GM12878 (cell line): ENCODE results near the gene BICRA. TPM values are rescaled to one million over a fixed set of nuclear protein-coding genes. Genes with fewer than 3 reads are reported as not detected.

Experiments used
- ATAC-seq: fragments of 200-7000 bp; cut with Tn5 transposase; 3 replicates; pipeline ENCODE4 v1.9.1; 2020; ENCODE audit warnings: mild to moderate bottlenecking, moderate library complexity
- BruUV-seq: library from RNA; stranded (reverse); fragments of 400-500 nt; replicated peaks from 2 replicates; lab custom pipeline; 2021; lab: Mats Ljungman, UMichigan
- CTCF ChIA-PET: fragments of 300-600 bp; sonication (Branson Sonifier 250); formaldehyde crosslinking; extraction: SDS; loops from one replicate; lab custom pipeline; 2021; ENCODE audit warnings: inconsistent platforms; lab: Yijun Ruan, JAX
- POLR2A ChIA-PET: fragments of 350-600 bp; formaldehyde crosslinking; extraction: SDS; loops from one replicate; lab custom pipeline; 2021; ENCODE audit warnings: inconsistent platforms; lab: Charles Lee
- RAD21 ChIA-PET: fragments of 300-600 bp; sonication (Branson Sonifier 250); formaldehyde crosslinking; loops from one replicate; lab custom pipeline; 2023; ENCODE audit warnings: antibody characterized with exemption; ENCODE audit not compliant: unreplicated experiment; lab: Charles Lee
- SMC1A ChIA-PET: fragments of 300-600 bp; sonication (Branson Sonifier 250); formaldehyde crosslinking; loops from one replicate; lab custom pipeline; 2023; ENCODE audit not compliant: unreplicated experiment, uncharacterized antibody; lab: Charles Lee
- DNase-seq: peaks from one replicate; pipeline ENCODE4 v3.0.0-alpha.2; 2011; ENCODE audit warnings: low read depth, low spot score
- FAIRE-seq: peaks from 3 replicates; lab custom pipeline; 2011; peaks lifted over from hg19 to GRCh38; lab: Jason Lieb, UNC
- H2AFZ ChIP-seq: 2 replicates; pipeline ENCODE4 v1.6.0; 2011; ENCODE audit warnings: low read depth, low read length, control low read depth; ENCODE audit not compliant: control insufficient read depth
- H3K27ac ChIP-seq: 2 replicates; pipeline ENCODE4 v1.5.1; 2011; ENCODE audit warnings: control low read depth; ENCODE audit not compliant: control insufficient read depth, insufficient read depth
- H3K27me3 ChIP-seq, 2 experiments: replicated peaks in 1 of 2; 2 replicates each; pipeline versions ENCODE4 v1.6.0 to v1.6.1; 2011; ENCODE audit warnings: low read length in 1 of 2; ENCODE audit not compliant: control insufficient read depth in 2 of 2, insufficient read depth in 2 of 2
- H3K36me3 ChIP-seq, 2 experiments: 2 replicates each; pipeline ENCODE4 v1.5.1; 2011; ENCODE audit warnings: low read length in 1 of 2; ENCODE audit not compliant: control insufficient read depth in 2 of 2, insufficient read depth in 2 of 2
- H3K4me1 ChIP-seq: 2 replicates; pipeline ENCODE4 v1.6.1; 2011; ENCODE audit warnings: mild to moderate bottlenecking, low read length, moderate library complexity, mixed read lengths; ENCODE audit not compliant: control insufficient read depth, insufficient read depth
- H3K4me2 ChIP-seq: 2 replicates; pipeline ENCODE4 v1.6.0; 2011; ENCODE audit warnings: control low read depth; ENCODE audit not compliant: control insufficient read depth, insufficient read depth
- H3K4me3 ChIP-seq: fragments of 200-600 bp; sonication (generic); 2 replicates; pipeline ENCODE4 v1.5.1; 2016
- H3K79me2 ChIP-seq: 2 replicates; pipeline ENCODE4 v1.6.0; 2011; ENCODE audit warnings: low read length; ENCODE audit not compliant: control insufficient read depth, insufficient read depth
- H3K9ac ChIP-seq: 2 replicates; pipeline ENCODE4 v1.8.0; 2011; ENCODE audit warnings: low read length, control low read depth, mixed read lengths; ENCODE audit not compliant: control insufficient read depth, insufficient read depth
- H3K9me3 ChIP-seq: replicated peaks from 3 replicates; pipeline ENCODE4 v1.5.1; 2011; ENCODE audit warnings: mild to moderate bottlenecking, low read length; ENCODE audit not compliant: control insufficient read depth, insufficient read depth
- H4K20me1 ChIP-seq: 2 replicates; pipeline ENCODE4 v1.6.0; 2011; ENCODE audit not compliant: control insufficient read depth, insufficient read depth
- MXI1 ChIP-seq: fragments of 150-350 bp; IDR thresholded peaks from 2 replicates; pipeline ENCODE4 v1.6.1; 2011; ENCODE audit warnings: low read depth, mild to moderate bottlenecking, inconsistent platforms, low read length, improper control_type of control experiment
- NFYB ChIP-seq: IDR thresholded peaks from 2 replicates; pipeline ENCODE4 v1.6.1; 2011; ENCODE audit warnings: low read depth, mild to moderate bottlenecking, low read length, improper control_type of control experiment, moderate library complexity; ENCODE audit not compliant: insufficient read depth
- RBBP5 ChIP-seq: fragments of 200-600 bp; sonication (generic); conservative IDR thresholded peaks from 2 replicates; pipeline ENCODE4 v1.6.1; 2016
- YY1 ChIP-seq: IDR thresholded peaks from 2 replicates; pipeline ENCODE4 v1.6.1; 2011; ENCODE audit warnings: low read depth, mild to moderate bottlenecking, low read length
- ZNF274 ChIP-seq: IDR thresholded peaks from one replicate; pipeline ENCODE4 v1.8.0; 2011; ENCODE audit not compliant: insufficient read length, insufficient read depth
- ZZZ3 ChIP-seq: IDR thresholded peaks from 2 replicates; pipeline ENCODE4 v1.6.1; 2011; ENCODE audit warnings: low read depth; ENCODE audit not compliant: control insufficient read depth, insufficient read length
- WGBS: methylation state at CpG from one replicate; pipeline ENCODE4 v1.1.6; 2016; ENCODE audit warnings: low lambda C conversion rate; ENCODE audit not compliant: insufficient replicate concordance, insufficient coverage; ENCODE audit errors: missing lambda C conversion rate; 5-methylcytosine and 5-hydroxymethylcytosine counted together
- in situ Hi-C: fragments of 300-500 bp; cut with MboI; formaldehyde crosslinking; loops from 9 replicates; pipeline ENCODE4 v1.14.3; 2018; ENCODE audit warnings: mixed read lengths
- intact Hi-C: fragments of 100-400 bp; cut with micrococcal nuclease; formaldehyde crosslinking; loops from one replicate; pipeline ENCODE4 v1.14.2; 2022; ENCODE audit not compliant: unreplicated experiment
- polyA plus RNA-seq, 11 experiments: library from polyadenylated mRNA; depleted of rRNA in 4 of 11; unstranded in 6 of 11; stranded (reverse) in 5 of 11; fragments of >200 nt; fragmentation: Nextera tagmentation in 4 of 11; fragmentation: Illumina TruSeq in 1 of 11; extraction: Ambion mirVana in 4 of 11; extraction: Trizol in 1 of 11; gene quantifications; 1 replicate in 1 of 11; 2 replicates in 10 of 11; pipeline versions ENCODE4 v1.2.1 to v1.2.3, GENCODE V29; 2011 to 2016; ENCODE audit warnings: inconsistent platforms in 2 of 11, missing spikeins in 2 of 11, low read depth in 1 of 11
- total RNA-seq, 4 experiments: library from RNA; depleted of rRNA in 3 of 4; stranded (reverse); fragments of >200 nt in 3 of 4; fragmentation: Illumina TruSeq in 1 of 4; extraction: Trizol in 1 of 4; gene quantifications; 2 replicates each; pipeline versions ENCODE4 v1.2.1 to v1.2.3, GENCODE V29; 2013 to 2021
- TF ChIP-seq, protein P1 (sequence below): fragments of 450-650 bp; conservative IDR thresholded peaks from 2 replicates; pipeline ENCODE4 v1.6.1; 2017; ENCODE audit warnings: mild to moderate bottlenecking, moderate library complexity
- TF ChIP-seq, protein P2 (sequence below): fragments of 450-650 bp; IDR thresholded peaks from 2 replicates; pipeline ENCODE4 v1.6.1; 2017; ENCODE audit warnings: antibody characterized with exemption, mild to moderate bottlenecking, moderate library complexity
- TF ChIP-seq, protein P3 (sequence below): fragments of 450-650 bp; IDR thresholded peaks from 2 replicates; pipeline ENCODE4 v1.6.1; 2016; ENCODE audit warnings: mild to moderate bottlenecking

BICRA gene
- total and polyA plus RNA-seq, 10 of the 15 experiments (the other 5 are each of a cell fraction or from before 2014, with no cell fraction given) = 0.11 to 15.3 (median 1.3) TPM

DNA sequence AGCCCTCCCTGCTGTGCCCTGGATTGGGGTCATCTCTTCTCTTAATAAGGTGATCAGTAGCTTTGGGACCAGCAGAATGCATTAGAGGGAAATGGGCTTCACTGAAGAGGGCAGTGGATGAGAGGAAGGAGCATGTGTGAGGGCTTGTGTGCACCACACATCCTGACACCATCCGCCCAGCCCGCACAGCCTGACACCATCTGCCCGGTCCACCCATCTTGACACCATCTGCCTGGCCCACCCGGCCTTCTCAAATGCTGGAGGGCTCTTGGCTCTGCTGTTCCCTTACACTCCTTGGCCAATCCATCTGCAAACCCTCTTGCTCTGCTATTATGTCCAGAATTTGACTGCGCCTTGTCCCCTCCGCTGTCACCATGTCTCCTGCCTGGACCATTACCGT is 41.8 kb downstream of the BICRA start (continued):
- TF ChIP-seq, protein P1, sequence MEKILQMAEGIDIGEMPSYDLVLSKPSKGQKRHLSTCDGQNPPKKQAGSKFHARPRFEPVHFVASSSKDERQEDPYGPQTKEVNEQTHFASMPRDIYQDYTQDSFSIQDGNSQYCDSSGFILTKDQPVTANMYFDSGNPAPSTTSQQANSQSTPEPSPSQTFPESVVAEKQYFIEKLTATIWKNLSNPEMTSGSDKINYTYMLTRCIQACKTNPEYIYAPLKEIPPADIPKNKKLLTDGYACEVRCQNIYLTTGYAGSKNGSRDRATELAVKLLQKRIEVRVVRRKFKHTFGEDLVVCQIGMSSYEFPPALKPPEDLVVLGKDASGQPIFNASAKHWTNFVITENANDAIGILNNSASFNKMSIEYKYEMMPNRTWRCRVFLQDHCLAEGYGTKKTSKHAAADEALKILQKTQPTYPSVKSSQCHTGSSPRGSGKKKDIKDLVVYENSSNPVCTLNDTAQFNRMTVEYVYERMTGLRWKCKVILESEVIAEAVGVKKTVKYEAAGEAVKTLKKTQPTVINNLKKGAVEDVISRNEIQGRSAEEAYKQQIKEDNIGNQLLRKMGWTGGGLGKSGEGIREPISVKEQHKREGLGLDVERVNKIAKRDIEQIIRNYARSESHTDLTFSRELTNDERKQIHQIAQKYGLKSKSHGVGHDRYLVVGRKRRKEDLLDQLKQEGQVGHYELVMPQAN = no peak
- TF ChIP-seq RBBP5 (no peak), ZNF274 (no peak), YY1 (no peak), ZZZ3 (no peak)

DNA sequence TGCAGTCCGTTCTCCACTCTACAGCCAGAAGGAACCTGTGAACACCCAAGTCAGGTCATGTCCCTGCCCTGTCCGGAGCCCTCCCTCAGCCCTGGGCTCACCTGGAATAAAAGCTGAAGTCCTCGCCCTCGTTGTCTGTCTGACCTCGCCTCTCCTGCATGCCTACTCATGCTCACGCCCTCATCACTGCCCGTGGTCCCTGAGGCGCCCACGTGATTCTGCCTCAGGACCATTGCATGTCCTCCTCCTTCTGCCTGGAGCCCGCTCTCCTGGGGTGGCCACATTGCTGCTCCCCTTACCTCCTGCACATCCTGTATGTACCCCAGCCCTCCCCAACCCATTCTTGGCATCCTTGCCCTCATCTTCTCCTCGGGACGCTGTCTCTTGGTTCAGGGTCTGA is 42.2 kb downstream of the BICRA start:
- TF ChIP-seq NFYB (no peak), MXI1 (no peak)
- TF ChIP-seq, protein P2, sequence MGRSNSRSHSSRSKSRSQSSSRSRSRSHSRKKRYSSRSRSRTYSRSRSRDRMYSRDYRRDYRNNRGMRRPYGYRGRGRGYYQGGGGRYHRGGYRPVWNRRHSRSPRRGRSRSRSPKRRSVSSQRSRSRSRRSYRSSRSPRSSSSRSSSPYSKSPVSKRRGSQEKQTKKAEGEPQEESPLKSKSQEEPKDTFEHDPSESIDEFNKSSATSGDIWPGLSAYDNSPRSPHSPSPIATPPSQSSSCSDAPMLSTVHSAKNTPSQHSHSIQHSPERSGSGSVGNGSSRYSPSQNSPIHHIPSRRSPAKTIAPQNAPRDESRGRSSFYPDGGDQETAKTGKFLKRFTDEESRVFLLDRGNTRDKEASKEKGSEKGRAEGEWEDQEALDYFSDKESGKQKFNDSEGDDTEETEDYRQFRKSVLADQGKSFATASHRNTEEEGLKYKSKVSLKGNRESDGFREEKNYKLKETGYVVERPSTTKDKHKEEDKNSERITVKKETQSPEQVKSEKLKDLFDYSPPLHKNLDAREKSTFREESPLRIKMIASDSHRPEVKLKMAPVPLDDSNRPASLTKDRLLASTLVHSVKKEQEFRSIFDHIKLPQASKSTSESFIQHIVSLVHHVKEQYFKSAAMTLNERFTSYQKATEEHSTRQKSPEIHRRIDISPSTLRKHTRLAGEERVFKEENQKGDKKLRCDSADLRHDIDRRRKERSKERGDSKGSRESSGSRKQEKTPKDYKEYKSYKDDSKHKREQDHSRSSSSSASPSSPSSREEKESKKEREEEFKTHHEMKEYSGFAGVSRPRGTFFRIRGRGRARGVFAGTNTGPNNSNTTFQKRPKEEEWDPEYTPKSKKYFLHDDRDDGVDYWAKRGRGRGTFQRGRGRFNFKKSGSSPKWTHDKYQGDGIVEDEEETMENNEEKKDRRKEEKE = no peak
- TF ChIP-seq, protein P3, sequence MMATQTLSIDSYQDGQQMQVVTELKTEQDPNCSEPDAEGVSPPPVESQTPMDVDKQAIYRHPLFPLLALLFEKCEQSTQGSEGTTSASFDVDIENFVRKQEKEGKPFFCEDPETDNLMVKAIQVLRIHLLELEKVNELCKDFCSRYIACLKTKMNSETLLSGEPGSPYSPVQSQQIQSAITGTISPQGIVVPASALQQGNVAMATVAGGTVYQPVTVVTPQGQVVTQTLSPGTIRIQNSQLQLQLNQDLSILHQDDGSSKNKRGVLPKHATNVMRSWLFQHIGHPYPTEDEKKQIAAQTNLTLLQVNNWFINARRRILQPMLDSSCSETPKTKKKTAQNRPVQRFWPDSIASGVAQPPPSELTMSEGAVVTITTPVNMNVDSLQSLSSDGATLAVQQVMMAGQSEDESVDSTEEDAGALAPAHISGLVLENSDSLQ = no peak
- H3K4me1 ChIP-seq = no peaks in the 10 kb centered on the region
- DNase-seq = no peak
- H3K9me3 ChIP-seq = no peaks in the 10 kb centered on the region
- H3K9ac ChIP-seq = no peak overlapping the region
- no TSS peak for BruUV-seq
- no peak overlapping the region for H2AFZ ChIP-seq
- no peak overlapping the region for H3K4me2 ChIP-seq
- FAIRE-seq = no peak
- in situ Hi-C loops (no loop called here), intact Hi-C loops (no loop called here)
- H3K36me3 ChIP-seq = peaks cover 3 to 7% of the 10 kb centered on the region in 2 experiments; a peak in 3 of 4 replicates
- ChIA-PET CTCF (no interaction called here), RAD21 (no interaction called here), POLR2A (no interaction called here), SMC1A (interaction anchor here (0.9 kb wide), 1 partner anchor 25 kb away, joined by 3 read pairs; no protein-coding TSS in a partner anchor)
- H4K20me1 ChIP-seq = 0 out of 2 replicates have a peak, but pooled peaks cover 3% of the 10 kb centered on the region
- WGBS = 97% methylated on average over 12 of the region's 12 CpGs
- H3K4me3 ChIP-seq = no peak overlapping the region
- H3K27ac ChIP-seq = no peak overlapping the region
- H3K27me3 ChIP-seq = no peaks in the 10 kb centered on the region
- no peak for ATAC-seq
- H3K79me2 ChIP-seq = peaks cover 4% of the 10 kb centered on the region
